ENCODE measurements around the gene CHPF2.

Gene CHPF2

DNA sequence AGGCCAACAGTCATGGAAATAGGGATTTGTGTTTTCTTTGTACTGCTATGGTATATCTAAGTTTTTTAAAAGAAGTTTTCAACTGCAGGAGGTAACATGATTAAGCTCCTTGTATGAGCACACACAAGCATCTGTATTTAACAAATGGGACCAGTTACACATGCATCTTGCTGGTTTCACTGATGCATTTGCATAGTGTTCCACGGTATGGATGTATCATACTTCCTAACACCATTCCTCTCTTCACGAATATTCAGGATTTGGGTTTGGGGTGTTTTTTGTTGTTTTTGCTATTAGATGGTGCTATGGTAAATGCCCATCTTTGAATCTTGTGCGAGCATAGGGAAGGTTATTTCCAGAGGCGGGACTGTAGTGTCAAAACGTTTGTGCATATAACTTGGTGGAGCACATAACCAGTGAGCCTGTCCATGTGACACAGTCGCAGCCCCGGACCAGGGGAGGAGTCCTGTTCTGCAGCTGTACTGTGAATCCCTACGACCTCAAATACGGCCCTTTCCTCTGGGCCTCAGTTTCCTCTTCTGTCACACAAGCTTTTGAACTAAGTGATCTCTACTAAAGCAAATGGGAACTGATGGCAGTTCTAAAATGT is 23.9 kb upstream of the CHPF2 start:
- no peaks in the 10 kb centered on the region for H3K79me2 ChIP-seq (ENCODE audit: insufficient read depth, low read length)
- no peak overlapping the region for H3K4me2 ChIP-seq (ENCODE audit: insufficient read depth, low read length)
- H3K27ac ChIP-seq (ENCODE audit: low read length) = no peak overlapping the region
- H4K20me1 ChIP-seq (ENCODE audit: insufficient read depth, low read length) = peaks cover 7% of the 10 kb centered on the region
- no peak overlapping the region for H3K4me3 ChIP-seq (ENCODE audit: low read depth in 1 of 2, low read length in 2 of 2)
- H2AFZ ChIP-seq (ENCODE audit: low read depth, low read length) = no peak overlapping the region
- TF ChIP-seq EZH2 (IDR thresholded peaks at IDR 0.05; ENCODE audit: borderline replicate concordance, low read depth, low read length, severe bottlenecking) = no peak
- TF ChIP-seq, protein P1, sequence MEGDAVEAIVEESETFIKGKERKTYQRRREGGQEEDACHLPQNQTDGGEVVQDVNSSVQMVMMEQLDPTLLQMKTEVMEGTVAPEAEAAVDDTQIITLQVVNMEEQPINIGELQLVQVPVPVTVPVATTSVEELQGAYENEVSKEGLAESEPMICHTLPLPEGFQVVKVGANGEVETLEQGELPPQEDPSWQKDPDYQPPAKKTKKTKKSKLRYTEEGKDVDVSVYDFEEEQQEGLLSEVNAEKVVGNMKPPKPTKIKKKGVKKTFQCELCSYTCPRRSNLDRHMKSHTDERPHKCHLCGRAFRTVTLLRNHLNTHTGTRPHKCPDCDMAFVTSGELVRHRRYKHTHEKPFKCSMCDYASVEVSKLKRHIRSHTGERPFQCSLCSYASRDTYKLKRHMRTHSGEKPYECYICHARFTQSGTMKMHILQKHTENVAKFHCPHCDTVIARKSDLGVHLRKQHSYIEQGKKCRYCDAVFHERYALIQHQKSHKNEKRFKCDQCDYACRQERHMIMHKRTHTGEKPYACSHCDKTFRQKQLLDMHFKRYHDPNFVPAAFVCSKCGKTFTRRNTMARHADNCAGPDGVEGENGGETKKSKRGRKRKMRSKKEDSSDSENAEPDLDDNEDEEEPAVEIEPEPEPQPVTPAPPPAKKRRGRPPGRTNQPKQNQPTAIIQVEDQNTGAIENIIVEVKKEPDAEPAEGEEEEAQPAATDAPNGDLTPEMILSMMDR (IDR thresholded peaks at IDR 0.05; ENCODE audit: borderline replicate concordance, extremely low read depth, low read length, poor library complexity, severe bottlenecking) = no peak
- H3K9me3 ChIP-seq (ENCODE audit: insufficient read depth, low read length, severe bottlenecking) = no peaks in the 10 kb centered on the region
- H3K27me3 ChIP-seq (ENCODE audit: insufficient read depth, low read length, poor library complexity) = peaks cover 6% of the 10 kb centered on the region
- no peaks in the 10 kb centered on the region for H3K4me1 ChIP-seq (ENCODE audit: insufficient read depth, low read length)
- H3K36me3 ChIP-seq (ENCODE audit: insufficient read depth, low read length) = peaks cover 8% of the 10 kb centered on the region
- no peak for ATAC-seq (ENCODE audit: insufficient read depth, low read depth)
- no peak for DNase-seq
- H3K9ac ChIP-seq (ENCODE audit: low read depth, low read length) = no peak overlapping the region

DNA sequence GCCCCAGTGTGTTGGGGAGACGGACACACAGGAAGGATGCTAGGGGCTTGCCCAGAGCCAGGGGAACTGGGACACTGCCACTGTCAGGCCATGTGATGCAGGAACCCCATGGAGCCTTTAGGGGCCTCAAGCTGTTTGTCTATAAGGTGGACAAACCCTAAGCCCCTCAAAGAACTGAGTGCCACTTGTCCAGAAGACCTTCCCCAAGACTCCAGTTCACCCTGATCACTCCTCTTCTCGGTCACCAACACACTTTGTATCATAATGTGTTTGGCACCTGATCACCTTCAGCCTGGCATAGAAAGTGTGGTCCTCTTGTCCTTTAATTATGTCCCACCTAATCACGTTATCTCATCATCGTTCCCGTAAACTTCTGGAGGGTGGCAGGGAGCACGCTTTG is 22.7 kb upstream of the CHPF2 start:
- TF ChIP-seq, protein P1 (IDR thresholded peaks at IDR 0.05; ENCODE audit: borderline replicate concordance, extremely low read depth, low read length, poor library complexity, severe bottlenecking) = no peak
- TF ChIP-seq EZH2 (IDR thresholded peaks at IDR 0.05; ENCODE audit: borderline replicate concordance, low read depth, low read length, severe bottlenecking) = no peak
- no peaks in the 10 kb centered on the region for H3K79me2 ChIP-seq (ENCODE audit: insufficient read depth, low read length)

DNA sequence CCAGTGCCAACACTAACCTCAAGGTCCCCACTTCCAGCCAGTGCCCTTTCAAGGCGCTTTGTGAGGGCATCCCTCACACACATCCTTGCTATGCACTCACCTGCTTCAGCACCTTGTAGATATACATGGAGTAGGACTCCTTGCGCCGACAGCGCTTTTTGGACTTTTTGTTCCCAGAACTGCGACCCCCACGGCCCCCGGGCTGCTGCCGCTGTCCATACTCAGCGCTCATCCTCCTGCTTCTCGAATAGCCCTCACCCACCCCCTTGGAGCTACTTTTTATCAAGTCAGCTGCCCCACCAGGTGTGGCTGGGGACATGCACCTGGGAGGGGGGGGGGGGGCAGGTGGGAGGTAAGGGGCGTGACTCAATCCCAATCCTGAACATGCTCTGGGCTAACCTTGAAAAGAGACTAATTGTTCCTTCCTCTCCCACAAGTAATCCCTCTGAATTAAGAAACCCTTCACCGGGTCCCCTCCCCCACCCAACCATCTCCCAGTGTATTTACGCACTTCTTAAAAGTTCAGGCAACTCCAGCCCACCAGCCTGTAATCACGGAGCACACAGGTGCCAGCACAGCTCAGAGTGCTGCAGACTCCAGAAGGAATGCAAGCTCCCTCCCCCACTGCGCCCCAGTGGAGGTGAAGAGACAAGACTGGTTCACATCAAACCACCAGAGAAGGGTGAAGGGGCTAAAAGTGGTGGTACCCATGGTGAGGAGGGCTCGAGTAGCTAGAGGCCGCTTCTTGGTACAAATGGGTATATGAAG is 22.0 kb upstream of the CHPF2 start, which contains the start of gene H2BK1:
H2BK1 (minus strand) TSS at position 402 of the 768 bp plus-strand sequence; CDS start at position 232, 170 bp downstream.
- TF ChIP-seq EZH2 (IDR thresholded peaks at IDR 0.05; ENCODE audit: borderline replicate concordance, low read depth, low read length, severe bottlenecking) = no peak
- TF ChIP-seq, protein P1 (IDR thresholded peaks at IDR 0.05; ENCODE audit: borderline replicate concordance, extremely low read depth, low read length, poor library complexity, severe bottlenecking) = no peak
- ATAC-seq (ENCODE audit: insufficient read depth, low read depth) = no peak; the same call in 2 of the 3 replicates

More for the DNA sequence above, 22.7 kb upstream of the CHPF2 start:
- H3K27ac ChIP-seq (ENCODE audit: low read length) = no peak overlapping the region
- no peak overlapping the region for H2AFZ ChIP-seq (ENCODE audit: low read depth, low read length)
- no peak overlapping the region for H3K4me2 ChIP-seq (ENCODE audit: insufficient read depth, low read length)
- ATAC-seq (ENCODE audit: insufficient read depth, low read depth) (no peak; the same call in 2 of the 3 replicates), DNase-seq (no peak)
- peaks cover 20% of the 10 kb centered on the region for H3K36me3 ChIP-seq (ENCODE audit: insufficient read depth, low read length)
- no peaks in the 10 kb centered on the region for H3K9me3 ChIP-seq (ENCODE audit: insufficient read depth, low read length, severe bottlenecking)
- peaks cover 7% of the 10 kb centered on the region for H4K20me1 ChIP-seq (ENCODE audit: insufficient read depth, low read length)
- H3K27me3 ChIP-seq (ENCODE audit: insufficient read depth, low read length, poor library complexity) = peaks cover 3% of the 10 kb centered on the region
- H3K9ac ChIP-seq (ENCODE audit: low read depth, low read length) = no peak overlapping the region
- H3K4me1 ChIP-seq (ENCODE audit: insufficient read depth, low read length) = no peaks in the 10 kb centered on the region
- no peak overlapping the region for H3K4me3 ChIP-seq (ENCODE audit: low read depth in 1 of 2, low read length in 2 of 2)

More for the DNA sequence above, 22.0 kb upstream of the CHPF2 start, which contains the start of gene H2BK1:
- H3K27me3 ChIP-seq (ENCODE audit: insufficient read depth, low read length, poor library complexity) = peaks cover 3% of the 10 kb centered on the region
- no peak within 1 kb of the TSS for H3K4me3 ChIP-seq (ENCODE audit: low read depth in 1 of 2, low read length in 2 of 2)
- peaks cover 27% of the 10 kb centered on the region for H3K36me3 ChIP-seq (ENCODE audit: insufficient read depth, low read length)
- H4K20me1 ChIP-seq (ENCODE audit: insufficient read depth, low read length) = peaks cover 7% of the 10 kb centered on the region
- no peak within 1 kb of the TSS for H3K9ac ChIP-seq (ENCODE audit: low read depth, low read length)
- no peak for DNase-seq
- no peaks in the 10 kb centered on the region for H3K9me3 ChIP-seq (ENCODE audit: insufficient read depth, low read length, severe bottlenecking)
- H3K27ac ChIP-seq (ENCODE audit: low read length) = no peak within 1 kb of the TSS
- no peak within 1 kb of the TSS for H3K4me2 ChIP-seq (ENCODE audit: insufficient read depth, low read length)
- no peaks in the 10 kb centered on the region for H3K79me2 ChIP-seq (ENCODE audit: insufficient read depth, low read length)
- no peaks in the 10 kb centered on the region for H3K4me1 ChIP-seq (ENCODE audit: insufficient read depth, low read length)
- no peak within 1 kb of the TSS for H2AFZ ChIP-seq (ENCODE audit: low read depth, low read length)

All from DND-41 (cell line).